ENCODE results near the gene LAMC1.
"Not testable (repeated sequence)": the region's sequence is repeated elsewhere in the genome, so short reads cannot be mapped to it uniquely, and the experiment has no call there.

The LAMC1 gene

GRCh38 chr1:183150032-183150431, 126.8 kb downstream of the LAMC1 start:
- not testable (repeated sequence) for DNase-seq (ENCODE audit: low read depth)

GRCh38 chr1:183150445-183150844, 127.2 kb downstream of the LAMC1 start:
- no peak for DNase-seq (ENCODE audit: low read depth)

- DNase-seq (ENCODE audit: low read depth): no peak
Measured at GRCh38 chr1:183152180-183152579, 129.0 kb downstream of the LAMC1 start.

- no peak for DNase-seq (ENCODE audit: low read depth)
Measured at GRCh38 chr1:183155939-183156338, 132.7 kb downstream of the LAMC1 start.

- DNase-seq (ENCODE audit: low read depth): no peak
Measured at GRCh38 chr1:183159960-183160359, 136.7 kb downstream of the LAMC1 start.

- no peak for DNase-seq (ENCODE audit: low read depth)
Measured at GRCh38 chr1:183161391-183161790, 138.2 kb downstream of the LAMC1 start.

GRCh38 chr1:183163316-183163715, 140.1 kb downstream of the LAMC1 start:
- DNase-seq (ENCODE audit: low read depth): peak; percentile 42

GRCh38 chr1:183164340-183164739, 141.1 kb downstream of the LAMC1 start:
- DNase-seq (ENCODE audit: low read depth): no peak

- no peak for DNase-seq (ENCODE audit: low read depth)
Measured at GRCh38 chr1:183164963-183165362, 141.7 kb downstream of the LAMC1 start.

GRCh38 chr1:183165456-183165855, 142.2 kb downstream of the LAMC1 start:
- DNase-seq (ENCODE audit: low read depth): no peak

- no peak for DNase-seq (ENCODE audit: low read depth)
Measured at GRCh38 chr1:183166454-183166853, 143.2 kb downstream of the LAMC1 start.

- no peak for DNase-seq (ENCODE audit: low read depth)
Measured at GRCh38 chr1:183167676-183168075, 144.5 kb downstream of the LAMC1 start.

- no peak for DNase-seq (ENCODE audit: low read depth)
Measured at GRCh38 chr1:183168308-183168707, 145.1 kb downstream of the LAMC1 start.

GRCh38 chr1:183173828-183174227, 150.6 kb downstream of the LAMC1 start:
- DNase-seq (ENCODE audit: low read depth): no peak

GRCh38 chr1:183175631-183176030, 152.4 kb downstream of the LAMC1 start:
- no peak for DNase-seq (ENCODE audit: low read depth)

- peak; percentile 21 for DNase-seq (ENCODE audit: low read depth)
Measured at GRCh38 chr1:183178545-183178944, 155.3 kb downstream of the LAMC1 start.

- DNase-seq (ENCODE audit: low read depth): no peak
Measured at GRCh38 chr1:183179033-183179432, 155.8 kb downstream of the LAMC1 start.

GRCh38 chr1:183180218-183180617, 157.0 kb downstream of the LAMC1 start:
- peak; percentile 92 for DNase-seq (ENCODE audit: low read depth)

- peak; percentile 75 for DNase-seq (ENCODE audit: low read depth)
Measured at GRCh38 chr1:183180634-183181056, 157.4 kb downstream of the LAMC1 start.

- DNase-seq (ENCODE audit: low read depth): no peak
Measured at GRCh38 chr1:183185941-183186490, 162.8 kb downstream of the LAMC1 start, which contains the start of gene LAMC2. TSS of gene LAMC2 (plus strand) at chr1:183186264. CDS start at chr1:183186353, 89 bp downstream.

GRCh38 chr1:183186841-183187240, 163.6 kb downstream of the LAMC1 start:
- no peak for DNase-seq (ENCODE audit: low read depth)

- DNase-seq (ENCODE audit: low read depth): no peak
Measured at GRCh38 chr1:183188240-183188639, 165.0 kb downstream of the LAMC1 start.

GRCh38 chr1:183191833-183192232, 168.6 kb downstream of the LAMC1 start:
- DNase-seq (ENCODE audit: low read depth): peak; percentile 42

- DNase-seq (ENCODE audit: low read depth): no peak
Measured at GRCh38 chr1:183193963-183194525, 170.8 kb downstream of the LAMC1 start.
